NCI-H82 treated with DMSO at 0.1 percent for 48 hours (cell line): ENCODE results near the gene DLL1.

Experiments
- DNase-seq: peaks from one replicate; lab custom pipeline; 2025; ENCODE audit not compliant: unreplicated experiment; lab: John Stamatoyannopoulos, UW

Gene DLL1

DNA sequence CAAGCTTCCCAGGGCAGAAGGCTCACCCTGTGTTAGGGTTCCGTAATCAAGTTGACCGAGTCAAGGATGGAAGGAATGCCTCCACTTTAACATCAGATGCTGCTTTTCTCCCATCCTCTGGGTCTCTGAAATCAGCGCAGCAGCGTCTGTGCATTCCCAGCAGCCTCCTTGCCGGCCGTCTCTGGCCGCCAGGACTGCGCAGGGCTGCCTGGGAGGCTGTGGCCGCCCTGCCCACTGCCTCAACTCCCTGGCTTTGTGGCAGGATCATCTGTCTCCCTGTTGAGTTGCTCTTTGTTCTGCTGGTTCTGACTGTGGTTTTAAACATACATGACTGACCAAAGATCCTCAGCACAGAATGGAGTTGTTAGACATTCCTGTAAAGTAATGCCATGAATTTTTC, 56.5 kb downstream of the DLL1 start:
- DNase-seq, result no peak

DNA sequence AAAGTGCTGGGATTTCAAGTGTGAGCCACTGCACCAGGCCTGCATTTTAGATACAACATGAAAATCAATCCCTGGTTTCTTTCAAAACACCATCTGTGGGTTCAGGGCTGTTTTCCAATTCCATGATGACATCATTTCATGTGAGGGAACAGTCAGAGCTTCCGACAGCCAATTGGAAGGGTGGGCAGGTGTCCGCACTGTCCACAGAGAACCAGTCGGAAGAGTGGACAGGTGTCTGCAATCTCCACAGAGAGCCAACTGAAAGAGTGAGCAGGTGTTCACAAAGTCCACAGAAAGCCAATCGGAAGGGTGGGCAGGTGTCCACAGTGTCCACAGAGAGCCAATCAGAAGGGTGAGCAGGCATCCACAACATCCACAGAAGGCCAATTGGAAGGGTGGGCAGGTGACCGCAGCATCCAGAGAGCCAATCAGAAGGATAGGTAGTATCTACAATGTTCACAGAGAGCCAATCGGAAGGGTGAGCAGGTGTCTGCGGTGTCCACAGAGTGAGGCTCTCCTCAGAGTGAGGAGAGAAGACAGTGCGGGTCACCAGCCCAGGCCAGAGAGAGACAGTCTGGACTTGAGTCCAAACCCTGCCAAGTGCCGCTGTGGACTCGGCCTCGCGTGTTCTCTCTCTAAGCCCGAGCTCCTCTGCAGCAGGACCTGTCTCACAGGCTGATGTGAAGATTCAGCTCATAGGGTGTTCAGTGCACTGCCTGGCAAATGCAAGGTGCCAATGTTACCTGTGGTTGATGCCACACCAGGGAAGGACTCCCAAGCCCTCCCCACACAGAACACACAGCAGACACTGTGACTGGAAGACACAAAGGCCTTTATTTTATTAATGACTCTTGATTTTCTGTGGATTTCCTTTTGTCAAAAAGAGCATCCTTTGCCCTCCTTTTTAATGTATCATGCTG, 57.3 kb downstream of the DLL1 start:
- DNase-seq, result no peak
